GM21423 (cell line): ENCODE results near the gene AMFR.
A peak's percentile ranks its signal among the peaks of the same experiment; 100 is the strongest.

Experiments used
- ATAC-seq: cut with Tn5 transposase; IDR thresholded peaks from one replicate; pipeline ENCODE4 v1.9.1; 2021; ENCODE audit warnings: mild to moderate bottlenecking, moderate library complexity; ENCODE audit not compliant: unreplicated experiment

The AMFR gene

GRCh38 chr16:56336071-56336688, 89.2 kb downstream of the AMFR start:
- ATAC-seq, result no peak

- no peak for ATAC-seq
Observed at GRCh38 chr16:56334761-56335160, 90.6 kb downstream of the AMFR start.

GRCh38 chr16:56332464-56333079, 92.8 kb downstream of the AMFR start:
- ATAC-seq, result no peak

- ATAC-seq, result no peak
Observed at GRCh38 chr16:56331915-56332314, 93.4 kb downstream of the AMFR start.

GRCh38 chr16:56331399-56331798, 93.9 kb downstream of the AMFR start:
- ATAC-seq, result no peak

- no peak for ATAC-seq
Observed at GRCh38 chr16:56330476-56330875, 94.9 kb downstream of the AMFR start.

- no peak for ATAC-seq
Observed at GRCh38 chr16:56329887-56330286, 95.5 kb downstream of the AMFR start.

- ATAC-seq, result no peak
Observed at GRCh38 chr16:56328276-56329022, 96.9 kb downstream of the AMFR start.

- no peak for ATAC-seq
Observed at GRCh38 chr16:56327929-56328258, 97.5 kb downstream of the AMFR start.

- ATAC-seq, result no peak
Observed at GRCh38 chr16:56327071-56327928, 98.0 kb downstream of the AMFR start.

GRCh38 chr16:56325956-56326355, 99.4 kb downstream of the AMFR start:
- ATAC-seq, result no peak

GRCh38 chr16:56324406-56324805, 100.9 kb downstream of the AMFR start:
- no peak for ATAC-seq

- ATAC-seq, result no peak
Observed at GRCh38 chr16:56321571-56321970, 103.8 kb downstream of the AMFR start.

GRCh38 chr16:56320811-56321558, 104.4 kb downstream of the AMFR start:
- ATAC-seq, result no peak

- no peak for ATAC-seq
Observed at GRCh38 chr16:56320056-56320455, 105.3 kb downstream of the AMFR start.

- no peak for ATAC-seq
Observed at GRCh38 chr16:56319376-56319775, 106.0 kb downstream of the AMFR start.

- no peak for ATAC-seq
Observed at GRCh38 chr16:56318827-56319140, 106.6 kb downstream of the AMFR start.

GRCh38 chr16:56317998-56318826, 107.1 kb downstream of the AMFR start:
- ATAC-seq, result peak; percentile 91

- no peak for ATAC-seq
Observed at GRCh38 chr16:56316545-56316944, 108.8 kb downstream of the AMFR start.

- ATAC-seq, result no peak
Observed at GRCh38 chr16:56315955-56316354, 109.4 kb downstream of the AMFR start.
